NCI-H2227 (cell line): Measurements from ENCODE around the gene DNAJC21.

ENCODE experiments used
- DNase-seq: peaks from one replicate; lab custom pipeline; 2025; ENCODE audit not compliant: unreplicated experiment; lab: John Stamatoyannopoulos, UW

The DNAJC21 gene

DNA sequence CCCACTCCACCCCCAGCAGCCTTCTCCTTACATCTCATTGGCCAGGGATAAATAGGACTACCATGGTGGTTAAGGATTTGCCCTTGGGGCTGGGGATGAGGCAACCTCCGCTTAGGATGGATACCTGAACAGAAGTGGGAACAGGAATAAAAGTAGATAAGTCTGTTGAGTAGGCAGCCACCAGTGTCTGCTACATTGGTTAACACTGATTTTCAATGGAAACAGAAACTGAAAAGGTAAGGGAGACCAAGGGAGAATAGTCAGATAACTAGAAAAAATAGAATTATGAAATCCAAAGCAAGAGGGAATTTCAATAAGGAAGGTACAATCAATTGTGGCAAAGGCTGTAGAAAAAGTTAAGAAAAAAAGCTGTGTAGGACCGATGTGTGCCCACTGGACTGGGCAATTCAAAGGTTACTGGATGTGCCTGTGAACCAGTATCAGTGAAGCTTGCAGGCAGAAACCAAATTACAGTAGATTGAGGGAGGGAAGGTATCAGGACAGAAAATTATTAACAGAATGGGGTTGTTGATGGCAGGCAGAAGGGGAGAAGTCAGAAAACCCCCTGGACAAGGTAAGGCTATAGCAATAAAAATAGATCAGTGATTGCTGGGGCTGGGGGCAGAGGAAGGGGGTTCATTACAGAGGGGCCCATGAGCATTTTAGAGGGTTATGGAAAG, 48.7 kb downstream of the DNAJC21 start:
- no peak for DNase-seq

- DNase-seq, result no peak
These were observed 49.3 kb downstream of the DNAJC21 start for GRCh38 chr5:34978681-34979080.

DNA sequence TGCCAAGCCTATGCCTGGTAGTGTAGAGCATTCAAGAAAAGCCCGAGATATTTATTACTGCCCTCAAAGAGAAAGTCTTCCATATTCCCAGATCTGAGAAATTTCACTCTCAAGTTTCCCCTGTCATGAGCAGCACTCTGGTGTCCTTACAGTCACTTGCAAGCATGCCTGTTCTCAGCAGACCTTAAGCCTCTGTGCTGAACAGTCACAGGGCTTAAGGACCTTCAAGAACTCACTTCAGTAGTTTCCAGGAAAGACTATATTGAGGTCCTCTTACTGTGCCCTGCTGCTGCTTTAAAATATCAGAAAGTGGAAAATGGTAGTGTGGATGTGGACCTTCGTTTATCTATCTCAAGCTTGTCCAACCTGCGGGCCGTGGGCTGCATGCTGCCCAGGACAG, 53.5 kb downstream of the DNAJC21 start:
- DNase-seq, result no peak

DNA sequence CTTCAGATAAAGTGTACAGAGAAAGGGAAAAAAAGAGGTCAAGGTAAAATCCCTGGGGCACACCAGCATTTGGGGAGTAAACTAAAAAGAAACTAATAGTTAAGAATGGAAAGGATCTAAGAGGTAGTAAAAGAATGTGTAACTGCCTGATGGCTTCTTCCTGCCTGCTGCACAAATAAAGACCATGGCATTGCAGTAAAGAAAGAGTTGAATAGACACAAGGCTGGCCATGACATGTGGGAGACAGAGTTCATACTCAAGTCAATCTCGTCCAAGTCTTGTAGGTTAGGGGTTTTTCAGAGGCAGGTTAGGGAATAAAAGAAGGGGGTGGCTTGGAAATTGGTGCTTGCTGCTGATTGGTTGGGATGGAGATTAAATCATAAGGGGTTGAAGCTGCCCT, 57.6 kb downstream of the DNAJC21 start:
- DNase-seq, result no peak

GRCh38 chr5:34991486-34992238, 62.3 kb downstream of the DNAJC21 start:
- no peak for DNase-seq

- no peak for DNase-seq
These were observed 64.6 kb downstream of the DNAJC21 start for GRCh38 chr5:34993951-34994350.

GRCh38 chr5:34996261-34996660, 66.9 kb downstream of the DNAJC21 start:
- DNase-seq, result no peak

DNA sequence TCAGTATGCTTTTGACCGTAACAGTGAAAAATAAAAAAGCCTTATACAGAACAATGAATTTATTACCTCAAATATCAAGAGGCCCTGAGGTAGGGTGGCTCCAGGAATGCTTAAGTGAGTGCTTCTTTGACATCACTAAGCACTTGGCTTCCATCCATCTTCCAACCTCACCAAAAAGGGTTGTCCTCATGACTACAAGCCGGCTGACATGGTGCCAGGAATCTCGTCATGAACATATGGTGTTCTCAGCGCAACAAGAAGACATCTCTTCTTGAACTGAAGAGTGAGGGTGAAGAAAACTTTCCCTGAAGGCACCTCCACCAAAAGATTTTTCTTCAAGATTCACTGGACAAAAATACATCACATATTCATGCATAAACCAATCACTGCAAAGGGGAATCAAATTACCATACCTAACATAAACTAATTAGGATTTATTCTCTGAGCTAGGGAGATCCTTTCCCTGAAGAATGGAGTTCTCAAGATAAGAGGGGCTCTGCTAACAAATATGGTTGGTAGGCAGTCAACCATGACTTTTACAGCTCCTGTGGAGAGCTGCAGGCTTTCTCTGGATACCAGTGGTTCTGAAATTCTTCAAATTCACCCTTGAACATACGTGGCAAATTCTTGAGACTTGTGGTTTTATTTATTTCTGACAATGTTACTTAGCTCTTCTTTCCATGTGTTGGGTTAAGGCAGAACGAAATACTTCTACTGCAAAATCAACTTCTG, 68.9 kb downstream of the DNAJC21 start:
- DNase-seq, result no peak

DNA sequence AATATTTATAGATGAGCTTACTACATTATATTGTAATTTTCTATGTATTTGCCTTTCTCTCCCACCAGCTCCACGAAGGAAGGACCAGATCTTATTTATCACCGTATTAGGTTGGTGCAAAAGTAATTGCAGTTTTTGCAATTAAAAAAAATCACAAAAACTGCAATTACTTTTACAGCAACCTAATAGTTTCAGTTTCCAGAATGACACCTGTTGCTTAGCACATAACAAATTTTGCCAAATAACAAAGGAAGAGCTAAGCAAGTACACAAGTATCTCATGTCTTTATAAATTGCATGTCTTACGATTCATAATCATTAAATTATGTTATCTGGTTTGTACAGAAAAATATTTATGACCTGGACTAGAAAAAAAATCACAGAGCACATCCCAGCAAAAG, 72.5 kb downstream of the DNAJC21 start:
- no peak for DNase-seq

- DNase-seq, result no peak
These were observed 73.1 kb downstream of the DNAJC21 start for GRCh38 chr5:35002459-35002858.

- peak; percentile 81 for DNase-seq
These were observed 73.9 kb downstream of the DNAJC21 start for GRCh38 chr5:35003018-35003957.

- no peak for DNase-seq
These were observed 74.8 kb downstream of the DNAJC21 start for GRCh38 chr5:35004200-35004599.

GRCh38 chr5:35004771-35005170, 75.4 kb downstream of the DNAJC21 start:
- DNase-seq, result no peak
